Measurements from ENCODE around the gene AGPAT2. TPM values are rescaled to one million over a fixed set of nuclear protein-coding genes. Genes with fewer than 3 reads are reported as not detected.

AGPAT2 gene
- total and polyA plus RNA-seq, 2 experiments from 2014 or later, result 125 to 242 TPM

DNA sequence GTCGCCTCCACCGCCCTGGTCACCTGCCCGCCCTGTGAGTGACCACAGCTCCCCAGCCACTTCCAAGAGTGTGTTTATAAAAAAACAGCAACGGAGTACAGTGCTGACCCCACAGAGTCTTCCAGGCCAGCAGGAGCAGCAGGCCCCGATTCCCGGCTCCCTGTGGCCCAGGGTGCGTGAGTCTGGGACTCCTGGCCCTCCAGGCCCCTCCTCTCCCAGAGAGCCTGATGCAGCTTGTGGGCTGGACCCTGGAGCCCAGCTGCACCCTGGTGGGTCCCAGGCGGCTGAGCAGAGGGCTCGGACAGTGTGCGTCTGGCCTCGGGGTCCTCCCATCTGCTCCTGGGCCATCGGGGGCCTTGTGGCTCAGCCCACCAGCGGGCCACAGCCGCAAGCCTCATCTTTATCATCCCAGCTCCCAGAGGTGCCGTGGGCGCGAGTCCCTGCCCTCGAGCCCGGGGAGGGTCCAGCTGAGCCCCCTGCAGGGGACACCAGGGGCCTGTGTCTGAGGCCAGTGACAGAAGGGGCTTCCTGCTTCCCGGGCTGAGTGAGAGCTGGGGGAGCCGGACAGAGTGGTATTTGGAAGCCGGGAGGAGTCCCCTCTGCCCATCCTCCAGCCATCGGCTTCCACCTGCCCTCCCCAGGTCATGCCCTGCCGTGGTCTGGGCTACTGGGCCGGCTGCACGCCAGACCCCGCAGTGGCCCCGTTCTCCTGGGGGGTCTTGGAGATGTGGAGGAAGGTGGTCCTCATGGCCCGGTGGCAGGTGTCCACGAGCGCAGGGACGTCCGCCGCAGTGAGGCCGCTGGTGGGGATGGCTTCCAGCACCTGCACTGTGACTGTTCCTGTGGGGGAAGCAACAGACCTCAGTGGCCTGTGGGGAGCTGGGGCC, 13.9 kb downstream of the AGPAT2 start:
- H3K36me3 ChIP-seq (replicated peaks; ENCODE audit: insufficient read depth, low read depth), result no peaks in the 10 kb centered on the region

DNA sequence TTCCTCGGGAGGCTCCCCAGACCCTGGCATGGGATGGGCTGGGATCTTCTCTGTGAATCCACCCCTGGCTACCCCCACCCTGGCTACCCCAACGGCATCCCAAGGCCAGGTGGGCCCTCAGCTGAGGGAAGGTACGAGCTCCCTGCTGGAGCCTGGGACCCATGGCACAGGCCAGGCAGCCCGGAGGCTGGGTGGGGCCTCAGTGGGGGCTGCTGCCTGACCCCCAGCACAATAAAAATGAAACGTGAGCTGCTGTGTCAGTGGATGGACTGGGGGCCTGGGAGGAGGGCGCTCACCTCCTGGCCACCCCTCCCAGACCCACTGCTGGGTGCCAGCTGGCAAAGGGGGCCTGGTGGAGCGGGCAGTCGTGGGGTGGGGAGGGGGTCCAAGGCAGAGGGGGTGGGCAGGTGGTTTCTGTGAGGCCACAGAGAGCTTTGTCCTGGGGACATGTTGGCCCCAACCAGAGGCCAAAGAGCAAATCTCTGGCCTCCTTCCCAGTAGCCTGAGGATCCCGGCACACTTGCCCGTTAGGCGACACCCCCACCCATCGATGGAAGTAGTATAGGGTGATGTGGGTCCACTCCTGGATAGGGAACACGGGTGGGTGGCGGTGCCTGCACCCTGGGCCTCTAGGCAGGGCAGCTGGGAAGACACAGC, 14.7 kb downstream of the AGPAT2 start:
- peak overlapping the region; percentile 6 for H3K27ac ChIP-seq
- H4K20me1 ChIP-seq (ENCODE audit: insufficient read depth, poor library complexity, severe bottlenecking), result no peaks in the 10 kb centered on the region
- WGBS (ENCODE audit: low lambda C conversion rate, missing lambda C conversion rate), result 84% methylated on average over 13 of the region's 14 CpGs
- no peaks in the 10 kb centered on the region for H3K27me3 ChIP-seq
- no peak for DNase-seq (ENCODE audit: low spot score)
- no peaks in the 10 kb centered on the region for H3K79me2 ChIP-seq
- no peak for TF ChIP-seq EZH2phosphoT487 (IDR thresholded peaks at IDR 0.05; ENCODE audit: low read depth, severe bottlenecking, unreplicated experiment)
- TF ChIP-seq EZH2 (IDR thresholded peaks at IDR 0.05; ENCODE audit: borderline replicate concordance), result no peak
- TF ChIP-seq, protein P1, sequence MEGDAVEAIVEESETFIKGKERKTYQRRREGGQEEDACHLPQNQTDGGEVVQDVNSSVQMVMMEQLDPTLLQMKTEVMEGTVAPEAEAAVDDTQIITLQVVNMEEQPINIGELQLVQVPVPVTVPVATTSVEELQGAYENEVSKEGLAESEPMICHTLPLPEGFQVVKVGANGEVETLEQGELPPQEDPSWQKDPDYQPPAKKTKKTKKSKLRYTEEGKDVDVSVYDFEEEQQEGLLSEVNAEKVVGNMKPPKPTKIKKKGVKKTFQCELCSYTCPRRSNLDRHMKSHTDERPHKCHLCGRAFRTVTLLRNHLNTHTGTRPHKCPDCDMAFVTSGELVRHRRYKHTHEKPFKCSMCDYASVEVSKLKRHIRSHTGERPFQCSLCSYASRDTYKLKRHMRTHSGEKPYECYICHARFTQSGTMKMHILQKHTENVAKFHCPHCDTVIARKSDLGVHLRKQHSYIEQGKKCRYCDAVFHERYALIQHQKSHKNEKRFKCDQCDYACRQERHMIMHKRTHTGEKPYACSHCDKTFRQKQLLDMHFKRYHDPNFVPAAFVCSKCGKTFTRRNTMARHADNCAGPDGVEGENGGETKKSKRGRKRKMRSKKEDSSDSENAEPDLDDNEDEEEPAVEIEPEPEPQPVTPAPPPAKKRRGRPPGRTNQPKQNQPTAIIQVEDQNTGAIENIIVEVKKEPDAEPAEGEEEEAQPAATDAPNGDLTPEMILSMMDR (IDR thresholded peaks at IDR 0.05; ENCODE audit: poor library complexity), result no peak
- H3K9me2 ChIP-seq (replicated peaks; ENCODE audit: insufficient read depth), result no peaks in the 10 kb centered on the region
- no peak overlapping the region for H3K4me3 ChIP-seq
- no peaks in the 10 kb centered on the region for H3K9me3 ChIP-seq (ENCODE audit: low read depth)
- H3K4me2 ChIP-seq, result no peak overlapping the region
- H2AFZ ChIP-seq, result no peak overlapping the region
- no peaks in the 10 kb centered on the region for H3K36me3 ChIP-seq (replicated peaks; ENCODE audit: insufficient read depth, low read depth)
- H3K4me1 ChIP-seq (ENCODE audit: insufficient read depth), result peaks cover 17% of the 10 kb centered on the region

More for the DNA sequence above, 13.9 kb downstream of the AGPAT2 start:
- H2AFZ ChIP-seq, result no peak overlapping the region
- H3K9me3 ChIP-seq (ENCODE audit: low read depth), result no peaks in the 10 kb centered on the region
- H3K27ac ChIP-seq, result no peak overlapping the region
- H3K4me3 ChIP-seq, result no peak overlapping the region
- H3K27me3 ChIP-seq, result no peaks in the 10 kb centered on the region
- no peaks in the 10 kb centered on the region for H3K9me2 ChIP-seq (replicated peaks; ENCODE audit: insufficient read depth)
- H3K79me2 ChIP-seq, result peaks cover 5% of the 10 kb centered on the region
- H3K4me1 ChIP-seq (ENCODE audit: insufficient read depth), result peaks cover 17% of the 10 kb centered on the region
- no peak for DNase-seq (ENCODE audit: low spot score)
- no peak overlapping the region for H3K4me2 ChIP-seq
- peaks cover 7% of the 10 kb centered on the region for H4K20me1 ChIP-seq (ENCODE audit: insufficient read depth, poor library complexity, severe bottlenecking)
- TF ChIP-seq EZH2 (IDR thresholded peaks at IDR 0.05; ENCODE audit: borderline replicate concordance), result no peak
- TF ChIP-seq EZH2phosphoT487 (IDR thresholded peaks at IDR 0.05; ENCODE audit: low read depth, severe bottlenecking, unreplicated experiment), result no peak
- TF ChIP-seq, protein P1 (IDR thresholded peaks at IDR 0.05; ENCODE audit: poor library complexity), result no peak
- 91% methylated on average over 35 of the region's 35 CpGs for WGBS (ENCODE audit: low lambda C conversion rate, missing lambda C conversion rate)

DNA sequence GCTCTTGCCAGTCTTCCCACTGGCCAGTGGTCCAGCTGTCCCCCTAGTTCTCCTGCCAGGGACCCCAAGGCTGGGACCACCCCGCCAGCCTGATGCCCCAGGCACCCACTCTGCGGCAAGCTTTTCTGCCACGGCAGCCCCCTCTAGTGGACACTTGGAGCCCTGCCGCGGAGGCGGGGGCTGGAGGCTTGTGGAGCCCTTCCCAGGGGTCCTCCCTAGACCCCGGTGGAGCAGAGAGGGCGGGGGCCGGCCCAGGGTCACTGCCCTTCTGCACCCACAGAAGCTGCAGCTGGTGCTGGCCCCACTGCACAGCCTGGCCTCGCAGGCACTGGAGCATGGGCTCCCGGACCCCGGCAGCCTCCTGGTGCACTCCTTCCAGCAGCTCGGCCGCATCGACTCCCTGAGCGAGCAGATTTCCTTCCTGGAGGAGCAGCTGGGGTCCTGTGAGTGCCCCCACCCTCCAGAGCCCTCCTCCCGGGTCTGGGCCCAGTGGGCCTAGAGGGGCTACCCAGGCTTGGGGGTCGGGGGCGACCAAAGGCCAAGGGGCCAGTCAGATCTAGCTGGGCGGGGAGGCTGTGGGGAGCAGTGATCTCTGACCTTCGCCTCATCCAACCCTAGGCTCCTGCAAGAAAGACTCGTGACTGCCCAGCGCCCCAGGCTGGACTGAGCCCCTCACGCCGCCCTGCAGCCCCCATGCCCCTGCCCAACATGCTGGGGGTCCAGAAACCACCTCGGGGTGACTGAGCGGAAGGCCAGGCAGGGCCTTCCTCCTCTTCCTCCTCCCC, 15.4 kb downstream of the AGPAT2 start:
- Histone ChIP-seq H3K27ac (no peak overlapping the region), H3K4me3 (no peak overlapping the region), H3K4me1 (ENCODE audit: insufficient read depth) (peaks cover 17% of the 10 kb centered on the region), H3K36me3 (replicated peaks; ENCODE audit: insufficient read depth, low read depth) (no peaks in the 10 kb centered on the region), H3K79me2 (no peaks in the 10 kb centered on the region), H3K9me2 (replicated peaks; ENCODE audit: insufficient read depth) (no peaks in the 10 kb centered on the region), H4K20me1 (ENCODE audit: insufficient read depth, poor library complexity, severe bottlenecking) (no peaks in the 10 kb centered on the region), H3K4me2 (no peak overlapping the region), H3K9me3 (ENCODE audit: low read depth) (no peaks in the 10 kb centered on the region), H3K27me3 (no peaks in the 10 kb centered on the region), H2AFZ (no peak overlapping the region)
- TF ChIP-seq, protein P1 (IDR thresholded peaks at IDR 0.05; ENCODE audit: poor library complexity), result peak; percentile 74
- no peak for TF ChIP-seq EZH2phosphoT487 (IDR thresholded peaks at IDR 0.05; ENCODE audit: low read depth, severe bottlenecking, unreplicated experiment)
- 59% methylated on average over 21 of the region's 27 CpGs for WGBS (ENCODE audit: low lambda C conversion rate, missing lambda C conversion rate)
- peak; percentile 68 for DNase-seq (ENCODE audit: low spot score)
